Activated naive CD8-positive, alpha-beta T cell treated with anti-CD3 and anti-CD28 coated beads, Interleukin-2, amount 50 U/mL, for 16 hours (primary cell): Measurements from ENCODE around the gene MGARP.

Source experiments
- DNase-seq: peaks from one replicate; pipeline ENCODE4 v3.0.0-alpha.2; 2020; ENCODE audit warnings: low read depth, low spot score

The MGARP gene

GRCh38 chr4:139243448-139244365 lies 36.3 kb downstream of the MGARP start:
- no peak for DNase-seq

- no peak for DNase-seq
These were observed 37.4 kb downstream of the MGARP start for GRCh38 chr4:139242511-139243051.

GRCh38 chr4:139241784-139242151 lies 38.3 kb downstream of the MGARP start:
- no peak for DNase-seq

- no peak for DNase-seq
These were observed 38.8 kb downstream of the MGARP start for GRCh38 chr4:139241086-139241783.

GRCh38 chr4:139239127-139239772 lies 40.8 kb downstream of the MGARP start:
- no peak for DNase-seq

- no peak for DNase-seq
These were observed 45.8 kb downstream of the MGARP start for GRCh38 chr4:139234253-139234652.

- DNase-seq: no peak
These were observed 50.4 kb downstream of the MGARP start for GRCh38 chr4:139229534-139230039.

GRCh38 chr4:139227729-139228404 lies 52.2 kb downstream of the MGARP start:
- no peak for DNase-seq

- DNase-seq: no peak
These were observed 56.2 kb downstream of the MGARP start for GRCh38 chr4:139223682-139224317.

GRCh38 chr4:139222215-139222614 lies 57.8 kb downstream of the MGARP start:
- DNase-seq: no peak

- no peak for DNase-seq
These were observed 58.3 kb downstream of the MGARP start for GRCh38 chr4:139221687-139222086.

- DNase-seq: no peak
These were observed 60.5 kb downstream of the MGARP start for GRCh38 chr4:139219450-139220055.
